Thymus (tissue), 11 donors: ENCODE results near the gene MLKL. TPM values are rescaled to one million over a fixed set of nuclear protein-coding genes. Genes with fewer than 3 reads are reported as not detected.
A peak's percentile ranks its signal among the peaks of the same experiment; 100 is the strongest.

Experiments used
- DNase-seq, 9 donors: peaks; one replicate each; pipeline ENCODE4 v3.0.0-alpha.2; 2013; ENCODE audit warnings: low spot score in 9 of 9, low read depth in 6 of 9, missing footprints in 1 of 9
- H3K27ac ChIP-seq, 2 donors: one replicate each; pipeline ENCODE4 v1.5.1; 2013; ENCODE audit warnings: control low read depth in 1 of 2, low read depth in 1 of 2, low read length in 1 of 2, mild to moderate bottlenecking in 1 of 2, moderate library complexity in 1 of 2
- H3K27me3 ChIP-seq, 2 donors: one replicate each; pipeline ENCODE4 v1.5.1; 2013; ENCODE audit warnings: low read length in 1 of 2; ENCODE audit not compliant: control insufficient read depth in 2 of 2, insufficient read depth in 1 of 2
- H3K36me3 ChIP-seq, 2 donors: one replicate each; pipeline ENCODE4 v1.5.1; 2013; ENCODE audit warnings: low read length in 1 of 2, mild to moderate bottlenecking in 1 of 2, moderate library complexity in 1 of 2; ENCODE audit not compliant: control insufficient read depth in 2 of 2, insufficient read depth in 2 of 2
- H3K4me1 ChIP-seq, 2 donors: one replicate each; pipeline ENCODE4 v1.5.1; 2013; ENCODE audit warnings: low read length in 2 of 2; ENCODE audit not compliant: control insufficient read depth in 2 of 2, insufficient read depth in 2 of 2
- H3K4me3 ChIP-seq, 2 donors: one replicate each; pipeline ENCODE4 v1.5.1; 2013; ENCODE audit warnings: low read length in 2 of 2, control low read depth in 1 of 2, mild to moderate bottlenecking in 1 of 2
- H3K9me3 ChIP-seq, 2 donors: one replicate each; pipeline ENCODE4 v1.5.1; 2013; ENCODE audit warnings: low read length in 1 of 2, mild to moderate bottlenecking in 1 of 2; ENCODE audit not compliant: control insufficient read depth in 2 of 2, insufficient read depth in 1 of 2
- WGBS: extraction: QIAGEN DNeasy Blood & Tissue Kit; methylation state at CpG from one replicate; pipeline ENCODE4 v1.1.7; 2013; 5-methylcytosine and 5-hydroxymethylcytosine counted together
- polyA plus RNA-seq: library from polyadenylated mRNA; stranded (reverse); fragments of 200-250 nt; gene quantifications from one replicate; pipeline ENCODE4 v1.2.3, GENCODE V29; 2013
- total RNA-seq: library from RNA; stranded (reverse); fragments of 120-200 nt; gene quantifications from one replicate; pipeline ENCODE4 v1.2.4, GENCODE V29; 2013
- donor health status: healthy.

The MLKL gene
- total and polyA plus RNA-seq, 2 donors: 11.2 to 34.4 TPM

DNA sequence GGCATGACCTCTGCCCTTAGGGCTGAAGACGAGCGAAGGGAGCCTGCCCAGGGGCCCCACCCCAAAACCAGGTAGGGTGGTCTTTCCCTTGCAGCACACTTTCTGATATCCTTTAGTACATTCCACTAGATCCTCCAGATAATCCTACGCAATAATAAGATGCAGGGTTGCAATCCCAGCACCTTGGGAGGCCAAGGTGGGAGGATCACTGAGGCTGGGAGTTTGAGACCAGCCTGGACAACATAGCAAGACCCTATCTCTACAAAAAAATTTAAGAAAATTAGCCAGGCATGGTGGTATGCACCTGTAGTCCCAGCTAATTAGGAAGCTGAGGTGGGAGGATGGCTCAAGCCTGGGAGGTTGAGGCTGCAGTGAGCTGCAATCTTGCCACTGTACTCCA, 34.9 kb upstream of the MLKL start:
- peaks cover 0 to 17% of the 10 kb centered on the region in 2 donors for H3K9me3 ChIP-seq
- no peak overlapping the region for H3K4me3 ChIP-seq
- WGBS: 96% methylated on average over 3 of the region's 3 CpGs
- no peak for DNase-seq
- peaks cover 4 to 6% of the 10 kb centered on the region in 2 donors for H3K36me3 ChIP-seq
- no peak overlapping the region for H3K27ac ChIP-seq
- H3K4me1 ChIP-seq: peaks cover 41 to 85% of the 10 kb centered on the region in 2 donors
- H3K27me3 ChIP-seq: no peaks in the 10 kb centered on the region

DNA sequence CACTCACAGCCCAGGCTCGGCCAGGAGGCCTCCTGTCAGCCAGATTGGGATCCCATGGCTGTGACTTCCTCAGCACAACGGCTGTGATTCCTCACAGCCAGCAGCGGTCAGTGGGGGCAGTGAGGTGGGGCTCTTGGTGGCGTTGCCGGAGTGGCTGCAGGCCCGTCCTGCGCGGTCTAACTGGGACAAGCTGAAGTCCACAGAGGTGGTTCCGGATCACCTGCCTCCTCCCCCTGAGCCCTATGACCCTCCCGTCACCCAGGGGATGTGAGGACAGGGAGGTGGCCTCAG, 34.4 kb upstream of the MLKL start:
- no peak overlapping the region for H3K4me3 ChIP-seq
- no peak overlapping the region for H3K27ac ChIP-seq
- 96% methylated on average over 10 of the region's 10 CpGs for WGBS
- peaks cover 0 to 22% of the 10 kb centered on the region in 2 donors for H3K9me3 ChIP-seq
- H3K36me3 ChIP-seq: peaks cover 4 to 6% of the 10 kb centered on the region in 2 donors
- no peak for DNase-seq
- H3K27me3 ChIP-seq: no peaks in the 10 kb centered on the region
- peaks cover 46 to 89% of the 10 kb centered on the region in 2 donors for H3K4me1 ChIP-seq

DNA sequence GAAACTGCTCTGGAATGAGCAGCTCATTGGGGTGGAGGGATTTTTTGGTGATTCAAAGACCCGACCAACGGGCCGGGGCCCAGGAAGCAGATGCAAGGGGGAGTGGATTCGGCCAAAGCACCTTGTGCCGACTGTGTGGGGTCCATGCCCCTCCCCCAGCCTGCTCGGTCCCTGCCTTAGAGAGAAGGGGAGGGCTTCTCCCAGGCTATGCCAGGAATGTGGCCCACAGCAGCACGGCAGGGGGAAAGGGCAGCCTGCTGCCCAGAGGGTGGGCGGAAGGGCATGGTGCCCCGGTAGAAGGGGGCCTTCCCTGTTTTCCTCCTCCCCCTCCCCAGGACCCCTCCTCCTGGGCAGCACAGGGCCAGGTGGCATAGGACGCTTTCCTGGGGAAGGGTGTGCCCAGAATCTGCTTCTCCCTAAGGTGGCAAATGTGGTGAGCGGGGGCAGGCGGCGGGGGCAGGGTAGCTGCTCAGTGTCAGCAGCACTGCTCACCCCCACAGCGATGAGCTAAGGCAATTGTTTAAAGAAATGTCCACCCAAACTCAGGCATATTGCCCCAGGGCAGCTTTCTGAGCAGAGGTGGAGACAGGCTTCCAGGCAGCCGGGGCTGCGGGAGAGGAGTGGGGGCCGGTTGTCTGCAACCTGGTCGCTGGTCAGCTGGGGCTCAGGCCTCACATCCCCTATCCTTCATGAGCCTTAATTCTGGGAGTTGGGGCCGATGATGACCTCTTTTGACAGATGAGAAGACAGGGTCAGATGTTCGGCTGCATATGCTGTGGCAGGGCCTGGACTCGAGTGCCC, 33.9 kb upstream of the MLKL start:
- no peak overlapping the region for H3K4me3 ChIP-seq
- no peaks in the 10 kb centered on the region for H3K27me3 ChIP-seq
- peaks cover 49 to 93% of the 10 kb centered on the region in 2 donors for H3K4me1 ChIP-seq
- WGBS: 77% methylated on average over 21 of the region's 21 CpGs
- H3K9me3 ChIP-seq: peaks cover 0 to 24% of the 10 kb centered on the region in 2 donors
- DNase-seq: no peak
- peaks cover 4 to 6% of the 10 kb centered on the region in 2 donors for H3K36me3 ChIP-seq
- H3K27ac ChIP-seq: no peak overlapping the region

DNA sequence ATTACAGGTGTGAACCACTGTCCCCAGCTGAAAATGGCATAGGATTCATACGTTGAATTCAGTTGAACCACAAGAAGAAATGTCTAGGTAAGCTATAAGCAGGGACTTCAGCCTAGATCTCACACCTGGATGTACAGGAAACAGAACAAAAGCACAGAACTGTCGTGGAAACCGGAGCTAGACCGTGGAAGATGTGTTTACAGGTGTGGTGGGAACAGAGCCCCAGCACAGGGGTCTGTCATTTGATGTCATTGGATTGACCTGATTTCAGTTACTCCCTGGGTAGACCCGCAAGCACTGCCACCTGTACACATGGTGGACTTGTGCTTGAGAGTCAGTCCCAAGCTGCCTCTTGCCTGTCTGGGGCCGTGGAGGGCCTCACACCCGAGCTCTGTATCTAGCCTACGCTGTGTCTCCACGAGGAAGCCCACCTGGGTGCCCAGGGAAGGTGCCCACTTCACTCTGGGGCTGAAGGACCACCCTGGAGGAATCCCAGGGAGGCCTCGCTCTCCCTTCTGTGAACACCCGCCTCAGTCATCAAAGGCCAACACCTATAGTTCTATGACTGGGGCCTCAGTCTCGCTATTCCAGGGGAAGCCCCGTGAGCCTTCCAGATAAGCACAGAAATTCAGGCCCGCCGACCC, 32.2 kb upstream of the MLKL start:
- Histone ChIP-seq H3K36me3 (no peaks in the 10 kb centered on the region), H3K27me3 (no peaks in the 10 kb centered on the region), H3K4me1 (peaks cover 53 to 91% of the 10 kb centered on the region in 2 donors), H3K9me3 (peaks cover 0 to 24% of the 10 kb centered on the region in 2 donors), H3K27ac (peak overlapping the region; percentile 15 to 79), H3K4me3 (no peak overlapping the region)
- peak in 8 of 9 donors; percentile 47 to 86 (median 70) for DNase-seq
- WGBS: 55% methylated on average over 15 of the region's 15 CpGs

DNA sequence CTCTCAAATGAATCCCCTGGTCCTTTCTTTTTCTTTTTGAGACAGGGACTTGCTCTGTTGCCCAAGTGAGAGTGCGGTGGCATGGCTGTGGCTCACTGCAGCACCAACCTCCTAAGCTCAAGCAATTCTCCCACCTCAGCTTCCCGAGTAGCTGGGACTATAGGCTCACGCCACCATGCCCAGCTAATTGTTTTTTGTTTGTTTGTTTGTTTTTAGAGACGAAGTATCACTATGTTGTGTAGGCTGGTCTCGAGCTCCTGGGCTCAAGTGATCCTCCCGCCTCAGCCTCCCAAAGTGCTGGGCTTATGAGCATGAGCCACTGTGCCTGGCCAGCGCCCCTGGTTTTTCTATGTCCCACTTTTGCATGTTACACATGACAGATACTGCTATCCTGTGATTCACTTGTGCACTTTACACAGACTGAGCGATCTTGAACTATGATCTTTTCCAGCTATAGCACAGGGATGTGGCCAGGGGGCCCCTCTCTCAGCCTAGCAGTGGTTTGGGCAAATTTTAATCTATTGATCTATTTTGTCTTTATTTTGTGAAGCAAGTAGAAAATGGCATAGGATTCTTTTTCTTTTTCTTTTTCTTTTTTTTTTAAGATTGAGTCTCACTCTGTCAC, 31.3 kb upstream of the MLKL start:
- peaks cover 0 to 31% of the 10 kb centered on the region in 2 donors for H3K9me3 ChIP-seq
- H3K27ac ChIP-seq: peak overlapping the region in 1 of 2 donors; percentile 79
- peaks cover 0 to 3% of the 10 kb centered on the region in 2 donors for H3K36me3 ChIP-seq
- 91% methylated on average over 8 of the region's 8 CpGs for WGBS
- peaks cover 46 to 83% of the 10 kb centered on the region in 2 donors for H3K4me1 ChIP-seq
- DNase-seq: no peak
- no peaks in the 10 kb centered on the region for H3K27me3 ChIP-seq
- no peak overlapping the region for H3K4me3 ChIP-seq

DNA sequence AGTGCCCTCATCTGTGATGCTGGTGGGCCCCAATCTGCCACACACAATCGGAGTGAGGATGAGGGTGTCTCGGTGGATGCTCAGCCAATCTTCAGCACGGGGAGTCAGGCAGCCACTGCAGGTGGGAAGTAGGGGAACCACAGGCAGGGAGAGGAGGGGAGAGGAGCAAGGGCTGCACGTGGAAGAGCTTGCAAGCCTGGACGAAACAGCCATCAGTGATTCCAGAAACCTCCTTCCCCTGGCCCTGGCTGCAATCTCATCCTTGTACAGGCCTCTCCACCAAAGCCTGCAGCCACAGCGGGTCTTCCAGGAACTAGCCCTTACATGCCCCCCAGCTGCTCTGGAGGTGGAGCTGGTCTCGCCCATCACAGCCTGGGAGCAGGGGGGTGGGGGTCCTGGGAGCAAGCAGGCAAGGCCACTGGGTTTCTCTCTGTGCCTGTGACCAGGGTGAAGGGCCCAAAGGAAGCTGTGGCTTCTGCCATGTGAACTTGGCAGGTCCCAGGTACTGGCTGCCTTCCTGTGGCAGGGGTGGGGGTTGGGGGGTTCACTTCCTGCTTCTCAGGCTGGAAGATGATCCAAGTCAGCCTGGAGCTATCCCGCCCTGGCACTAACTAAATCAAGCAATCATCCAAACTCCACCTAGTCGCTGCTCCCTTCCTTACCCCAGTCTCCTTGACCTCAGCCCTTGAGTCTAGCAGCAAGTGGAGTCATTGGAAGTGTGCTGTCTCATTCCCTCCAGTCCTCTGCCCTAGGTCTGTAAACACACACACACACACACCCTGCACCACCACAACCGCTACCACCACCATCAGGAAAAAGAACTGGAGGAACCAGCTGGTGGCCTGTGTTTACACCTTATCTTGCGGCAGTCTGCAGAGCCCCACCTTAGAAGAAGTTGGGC, 29.4 kb upstream of the MLKL start:
- Histone ChIP-seq H3K4me1 (peaks cover 36 to 64% of the 10 kb centered on the region in 2 donors), H3K9me3 (peaks cover 2 to 36% of the 10 kb centered on the region in 2 donors), H3K4me3 (no peak overlapping the region), H3K27me3 (no peaks in the 10 kb centered on the region), H3K36me3 (peaks cover 0 to 3% of the 10 kb centered on the region in 2 donors), H3K27ac (peak overlapping the region; percentile 43 to 77)
- peak in 2 of 9 donors; percentile 37 to 55 for DNase-seq
- 10% methylated on average over 11 of the region's 11 CpGs for WGBS

DNA sequence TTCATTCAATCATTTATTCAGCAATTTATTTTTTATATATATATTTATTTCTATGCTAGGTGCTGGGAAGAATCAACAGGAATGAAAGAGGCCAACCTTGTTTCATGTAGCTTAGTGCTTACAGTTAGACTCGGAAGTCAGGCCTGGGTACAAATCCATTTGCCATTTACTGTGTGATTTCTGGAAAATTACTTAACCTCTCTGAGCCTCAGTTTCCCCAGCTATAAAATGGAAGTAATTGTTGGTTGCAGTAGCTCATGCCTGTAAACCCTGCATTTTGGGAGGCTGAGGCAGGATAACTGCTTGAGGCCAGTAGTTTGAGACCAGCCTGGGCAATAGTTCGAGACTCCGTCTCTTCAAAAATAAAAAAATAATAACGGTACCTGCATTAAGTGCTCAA, 27.2 kb upstream of the MLKL start:
- no peaks in the 10 kb centered on the region for H3K27me3 ChIP-seq
- H3K36me3 ChIP-seq: peaks cover 0 to 3% of the 10 kb centered on the region in 2 donors
- H3K4me3 ChIP-seq: no peak overlapping the region
- H3K4me1 ChIP-seq: peaks cover 19 to 42% of the 10 kb centered on the region in 2 donors
- 99% methylated on average over 4 of the region's 4 CpGs for WGBS
- H3K27ac ChIP-seq: no peak overlapping the region
- no peak for DNase-seq
- H3K9me3 ChIP-seq: peaks cover 2 to 32% of the 10 kb centered on the region in 2 donors

DNA sequence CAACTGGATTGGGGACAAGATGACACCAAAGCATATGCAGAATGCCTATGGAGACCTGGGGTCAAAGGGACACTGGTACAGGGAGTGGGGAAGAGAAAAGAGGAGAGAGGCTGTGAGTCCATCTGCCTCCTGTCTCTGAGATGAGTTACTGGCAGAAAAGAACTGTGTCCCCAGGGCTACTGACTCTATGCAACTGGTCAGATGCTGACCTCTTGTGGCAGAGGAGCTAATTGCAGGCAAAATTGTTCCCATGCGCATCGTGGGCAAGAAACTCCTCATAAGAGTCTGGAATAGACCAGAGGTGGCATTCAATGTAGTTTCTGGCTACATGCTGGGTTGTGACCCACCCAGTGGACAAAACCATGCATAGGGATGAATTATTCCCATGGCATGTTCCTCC, 26.1 kb upstream of the MLKL start:
- 96% methylated on average over 2 of the region's 2 CpGs for WGBS
- DNase-seq: no peak

More for the DNA sequence above, 26.1 kb upstream of the MLKL start:
- Histone ChIP-seq H3K4me3 (no peak overlapping the region), H3K27ac (no peak overlapping the region), H3K4me1 (peaks cover 14 to 31% of the 10 kb centered on the region in 2 donors), H3K27me3 (no peaks in the 10 kb centered on the region), H3K36me3 (peaks cover 0 to 3% of the 10 kb centered on the region in 2 donors), H3K9me3 (peaks cover 2 to 23% of the 10 kb centered on the region in 2 donors)
